GM18526 (cell line): ENCODE measurements around the gene KCMF1.

ENCODE experiments used
- POLR2A ChIP-seq: IDR thresholded peaks from 3 replicates; pipeline ENCODE4 v1.6.1; 2011; ENCODE audit not compliant: insufficient read length; ENCODE audit errors: extremely low read depth

The KCMF1 gene

GRCh38 chr2:84946204-84947009 lies 24.6 kb upstream of the KCMF1 start:
- no peak for TF ChIP-seq POLR2A

GRCh38 chr2:84947010-84947593 lies 23.9 kb upstream of the KCMF1 start:
- no peak for TF ChIP-seq POLR2A

GRCh38 chr2:84953535-84953934 lies 17.4 kb upstream of the KCMF1 start:
- no peak for TF ChIP-seq POLR2A

- no peak for TF ChIP-seq POLR2A
These were observed 16.6 kb upstream of the KCMF1 start for GRCh38 chr2:84954329-84954728.

GRCh38 chr2:84956334-84957297 lies 14.3 kb upstream of the KCMF1 start:
- TF ChIP-seq POLR2A, result no peak

GRCh38 chr2:84957771-84958134 lies 13.2 kb upstream of the KCMF1 start:
- no peak for TF ChIP-seq POLR2A

GRCh38 chr2:84958135-84959059 lies 12.6 kb upstream of the KCMF1 start:
- no peak for TF ChIP-seq POLR2A

- TF ChIP-seq POLR2A, result no peak
These were observed 11.8 kb upstream of the KCMF1 start for GRCh38 chr2:84959095-84959565.

- TF ChIP-seq POLR2A, result no peak
These were observed 11.1 kb upstream of the KCMF1 start for GRCh38 chr2:84959566-84960506.

GRCh38 chr2:84962917-84963316 lies 8.0 kb upstream of the KCMF1 start:
- no peak for TF ChIP-seq POLR2A

- TF ChIP-seq POLR2A, result no peak
These were observed 7.7 kb upstream of the KCMF1 start for GRCh38 chr2:84963323-84963691.

- no peak for TF ChIP-seq POLR2A
These were observed 7.1 kb upstream of the KCMF1 start for GRCh38 chr2:84963692-84964405.

GRCh38 chr2:84964406-84965191 lies 6.4 kb upstream of the KCMF1 start:
- TF ChIP-seq POLR2A, result no peak

GRCh38 chr2:84965192-84965516 lies 5.8 kb upstream of the KCMF1 start:
- TF ChIP-seq POLR2A, result no peak
